ENCODE results near the gene CTTNBP2.

The CTTNBP2 gene

GRCh38 chr7:117873310-117874190 lies at the start of gene CTTNBP2:
Gene CTTNBP2, minus strand, starts transcription at chr7:117873441. Its CDS starts 26 bp downstream, at chr7:117873415.
- no peak for DNase-seq

DNA sequence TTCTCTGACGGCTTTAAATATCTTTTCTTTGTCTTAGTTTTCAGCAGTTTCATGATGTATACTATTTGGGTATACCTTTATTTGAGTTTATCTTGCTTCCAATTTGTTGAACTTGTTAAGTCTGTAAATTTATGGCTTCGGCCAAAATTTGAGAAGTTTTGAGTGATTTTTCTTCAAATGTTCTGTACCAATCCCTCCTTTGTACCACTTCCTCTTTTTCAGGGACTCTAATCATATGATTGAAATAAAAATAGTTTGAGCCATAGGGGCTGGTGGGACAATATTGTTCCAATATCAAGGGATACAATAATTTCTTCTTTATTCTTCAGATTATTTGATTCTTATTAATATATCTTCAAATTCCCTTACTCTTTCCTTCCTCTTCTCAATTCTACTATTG lies 43.1 kb upstream of the CTTNBP2 start:
- no peak for DNase-seq

GRCh38 chr7:117912421-117912820 lies 39.2 kb upstream of the CTTNBP2 start:
- DNase-seq: no peak

DNA sequence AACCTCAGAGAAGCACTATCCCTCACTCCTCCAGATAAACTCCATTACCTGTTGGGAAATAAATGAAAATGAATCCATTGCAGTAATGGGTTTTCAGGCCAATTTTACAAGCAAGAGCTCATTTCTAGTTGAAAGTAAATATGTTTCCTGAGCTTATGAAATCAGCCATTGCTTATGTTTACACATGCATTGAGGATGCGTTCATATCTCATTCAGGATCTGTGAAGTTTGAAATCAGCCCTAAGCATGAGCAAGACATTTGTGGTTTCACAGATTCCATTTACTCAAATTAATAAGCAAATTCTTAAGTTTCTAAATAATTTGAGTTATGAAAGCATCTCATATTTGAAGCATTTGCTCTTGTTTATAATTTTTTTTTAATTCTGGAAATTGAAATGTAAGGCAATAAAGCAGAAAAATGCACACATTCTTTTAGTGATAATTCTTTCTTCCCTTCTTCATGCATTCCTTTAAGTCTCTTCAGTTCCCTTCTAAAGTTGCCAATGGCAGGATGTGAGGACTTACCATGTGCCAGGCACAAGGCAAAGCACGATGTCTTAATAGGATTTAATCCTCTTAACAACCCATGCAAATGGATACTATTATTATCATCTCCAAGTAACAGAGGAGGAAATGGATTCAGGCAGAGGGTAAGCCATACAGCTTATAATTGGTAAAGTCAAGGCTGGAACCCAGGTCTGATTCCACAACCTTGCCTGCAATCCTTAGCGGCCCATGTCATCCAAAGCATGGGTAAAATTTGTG lies 35.0 kb upstream of the CTTNBP2 start:
- DNase-seq: no peak

GRCh38 chr7:117907049-117907640 lies 33.9 kb upstream of the CTTNBP2 start:
- no peak for DNase-seq

DNA sequence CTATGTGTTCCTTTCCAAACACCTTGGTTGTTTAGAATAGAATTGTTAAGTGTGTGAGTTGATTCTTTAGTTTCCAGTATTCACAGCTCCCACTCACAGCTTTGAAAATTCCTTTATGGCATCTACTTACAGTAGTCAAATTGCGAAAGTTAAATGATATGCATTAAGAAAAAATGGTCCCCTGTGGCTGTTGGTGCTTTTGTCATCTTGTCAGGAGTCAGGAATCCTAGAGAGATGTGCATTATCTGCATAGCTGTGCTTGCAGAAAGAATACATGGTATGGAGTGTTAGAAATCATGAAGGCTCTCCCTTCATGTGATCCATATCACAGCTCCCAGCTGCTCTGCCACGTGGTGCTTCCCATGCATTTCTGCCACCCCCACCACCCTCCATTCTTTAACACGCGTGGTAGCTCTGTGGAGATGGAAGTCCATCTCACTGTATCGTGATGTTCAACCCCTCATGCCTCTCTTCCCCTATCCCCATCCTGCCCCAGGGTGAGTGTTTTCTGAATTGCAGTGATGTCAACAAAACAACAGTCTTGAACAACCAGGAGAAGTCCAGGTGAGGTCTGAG lies 29.2 kb upstream of the CTTNBP2 start:
- no peak for DNase-seq

DNA sequence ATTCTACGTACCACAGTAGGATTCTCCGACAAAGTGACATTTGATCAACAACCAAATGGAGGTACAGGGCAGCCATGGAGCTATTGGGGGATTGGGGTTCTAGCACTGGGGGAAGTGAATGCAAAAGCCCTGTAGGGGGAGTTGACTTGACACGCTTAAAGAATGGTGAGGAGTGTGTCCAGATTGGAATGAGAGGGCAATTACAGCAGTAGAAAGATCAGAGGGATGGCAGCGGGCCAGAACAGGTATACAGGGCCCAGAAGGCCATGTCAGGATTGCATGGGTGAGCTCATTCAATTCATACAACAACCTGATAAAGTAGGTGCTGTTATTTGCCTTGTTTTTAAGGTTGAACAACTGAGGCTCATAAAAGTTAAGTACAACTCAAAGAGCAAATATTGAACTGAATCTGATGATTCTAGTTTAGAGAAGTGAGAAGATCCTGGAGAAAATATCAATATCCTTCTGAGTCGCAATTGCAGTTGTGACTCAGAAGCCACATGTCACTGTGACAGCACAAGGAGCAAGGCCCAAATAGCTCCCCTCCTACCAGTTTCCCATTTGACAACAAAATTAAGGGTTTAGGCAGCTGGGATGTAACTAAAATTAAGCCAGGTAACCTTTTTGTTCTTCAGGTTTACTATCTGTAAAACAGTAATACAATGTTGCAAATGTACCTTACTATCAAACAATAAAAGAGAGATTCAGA lies 28.0 kb upstream of the CTTNBP2 start:
- no peak for DNase-seq

- DNase-seq: no peak
Observed at GRCh38 chr7:117896339-117896738, 23.1 kb upstream of the CTTNBP2 start.

GRCh38 chr7:117895276-117895675 lies 22.0 kb upstream of the CTTNBP2 start:
- DNase-seq: no peak

- no peak for DNase-seq
Observed at GRCh38 chr7:117894037-117894436, 20.8 kb upstream of the CTTNBP2 start.

DNA sequence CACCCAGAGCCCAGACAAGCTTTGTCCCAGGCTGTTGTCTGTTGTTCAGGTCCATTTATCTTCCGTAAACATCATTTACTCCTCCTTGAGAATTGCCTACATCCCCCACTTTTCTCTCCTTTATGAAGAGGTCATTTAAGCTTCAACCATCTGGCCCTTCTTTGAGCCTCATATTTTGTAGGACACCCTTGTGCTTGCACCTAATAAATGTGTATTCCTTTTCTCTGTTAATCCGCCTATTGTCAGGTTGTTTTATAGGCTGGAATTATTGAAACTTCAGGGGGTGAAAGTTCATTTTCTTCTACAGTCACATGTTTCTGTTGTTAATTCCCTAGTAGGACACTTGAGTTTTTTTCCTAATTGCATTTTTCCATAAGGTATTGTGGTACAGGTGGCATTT lies 19.6 kb upstream of the CTTNBP2 start:
- no peak for DNase-seq

DNA sequence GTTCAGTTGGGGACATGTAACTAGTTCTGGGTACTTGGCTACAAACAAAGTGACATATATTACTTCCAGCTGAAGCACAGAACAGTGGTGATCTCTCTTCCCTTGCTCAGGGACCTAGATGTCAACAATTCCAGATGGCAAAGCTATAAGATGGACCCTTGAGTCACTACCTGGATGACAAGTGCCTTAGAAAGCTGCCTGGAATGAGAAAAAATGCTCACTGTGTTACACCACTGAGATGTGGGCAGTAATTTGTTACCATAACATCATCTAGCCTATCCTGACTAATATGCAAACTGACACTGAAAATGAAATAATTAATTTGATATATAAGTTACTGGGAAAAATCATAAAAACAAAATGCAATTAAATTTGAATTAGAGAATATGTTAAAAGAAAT lies 16.4 kb upstream of the CTTNBP2 start:
- no peak for DNase-seq

DNA sequence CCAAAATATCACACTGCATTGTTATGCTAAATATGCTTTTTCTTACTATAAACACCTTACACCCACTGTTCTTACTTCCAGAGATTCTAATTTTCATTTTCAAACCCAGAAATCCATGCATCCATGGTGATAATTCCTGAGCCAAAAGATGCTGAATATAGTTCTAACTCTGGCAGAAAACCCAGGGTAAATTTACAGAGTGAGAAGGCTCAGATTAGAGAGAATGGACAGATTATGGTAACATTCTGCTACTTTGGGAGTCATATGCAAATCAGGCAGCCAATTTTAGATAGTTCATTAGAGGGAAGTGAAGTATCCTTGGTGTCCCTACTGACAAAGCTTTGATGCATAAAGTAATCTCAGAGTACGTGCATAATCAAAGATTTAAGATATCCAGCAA lies 15.4 kb upstream of the CTTNBP2 start:
- no peak for DNase-seq

DNA sequence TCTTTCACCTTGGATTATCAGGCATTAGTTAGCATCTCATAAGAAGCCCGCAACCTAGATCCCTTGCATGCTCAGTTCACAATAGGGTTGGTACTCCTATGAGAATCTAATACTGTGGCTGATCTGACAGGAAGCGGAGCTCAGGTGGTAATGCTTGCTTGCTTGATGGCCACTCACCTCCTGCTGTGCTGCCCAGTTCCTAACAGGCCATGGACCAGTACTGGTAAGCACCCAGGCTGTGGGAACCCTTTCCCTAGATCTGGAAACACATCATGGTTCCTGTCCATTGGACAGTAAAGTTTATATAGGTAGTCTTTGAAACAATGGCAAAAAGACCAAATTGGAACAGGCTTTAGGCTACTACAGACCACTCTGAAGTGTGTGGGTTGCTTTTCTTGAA lies 9.4 kb upstream of the CTTNBP2 start:
- no peak for DNase-seq

DNA sequence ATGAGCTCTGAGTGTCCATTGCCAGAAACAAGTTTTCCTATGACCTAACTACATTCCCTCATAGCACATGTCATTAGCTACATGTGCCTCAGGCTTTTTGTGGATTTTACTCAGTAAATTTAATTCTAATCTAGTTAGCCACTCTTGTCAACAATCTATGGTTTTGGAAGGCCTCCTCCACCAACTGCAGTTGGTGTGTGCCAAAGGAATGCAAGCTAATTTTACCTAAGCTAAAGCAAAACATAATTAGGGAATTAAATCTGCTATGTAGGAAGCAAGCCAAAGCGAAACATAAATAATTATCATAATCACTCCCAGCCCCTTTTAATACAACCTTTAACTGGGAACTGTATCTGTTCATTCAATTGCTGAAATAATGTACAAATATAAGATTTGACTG lies 3.5 kb upstream of the CTTNBP2 start:
- DNase-seq: no peak

GRCh38 chr7:117875566-117875965 lies 2.3 kb upstream of the CTTNBP2 start:
- DNase-seq: no peak

DNA sequence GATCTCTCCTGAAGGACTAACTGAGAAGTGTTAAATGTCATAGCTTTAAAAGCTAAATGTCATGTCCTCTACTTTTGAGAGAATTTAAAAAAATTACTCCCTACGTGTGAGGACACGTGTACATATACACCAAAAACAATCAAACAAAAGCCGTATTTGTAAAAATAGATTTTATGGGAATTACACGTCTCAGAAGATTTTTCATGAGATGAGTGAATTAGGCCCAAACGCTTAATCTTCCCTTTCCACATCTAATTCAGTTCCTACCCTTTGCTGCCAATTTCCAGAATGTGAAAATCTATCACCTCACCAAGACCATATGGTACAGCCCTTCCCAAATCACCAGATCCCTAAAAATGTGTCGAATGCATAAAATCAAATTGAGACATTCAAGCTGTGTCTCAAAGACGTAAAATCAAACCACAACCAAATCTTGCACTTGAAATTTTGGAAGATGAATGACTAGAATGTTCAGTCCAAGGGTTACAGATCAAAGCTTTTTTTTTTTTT lies 1.0 kb upstream of the CTTNBP2 start:
- no peak for DNase-seq

GRCh38 chr7:117872561-117873309 lies 506 bp downstream of the CTTNBP2 start:
- no peak for DNase-seq

GRCh38 chr7:117871778-117872538 lies 1.3 kb downstream of the CTTNBP2 start:
- DNase-seq: no peak

DNA sequence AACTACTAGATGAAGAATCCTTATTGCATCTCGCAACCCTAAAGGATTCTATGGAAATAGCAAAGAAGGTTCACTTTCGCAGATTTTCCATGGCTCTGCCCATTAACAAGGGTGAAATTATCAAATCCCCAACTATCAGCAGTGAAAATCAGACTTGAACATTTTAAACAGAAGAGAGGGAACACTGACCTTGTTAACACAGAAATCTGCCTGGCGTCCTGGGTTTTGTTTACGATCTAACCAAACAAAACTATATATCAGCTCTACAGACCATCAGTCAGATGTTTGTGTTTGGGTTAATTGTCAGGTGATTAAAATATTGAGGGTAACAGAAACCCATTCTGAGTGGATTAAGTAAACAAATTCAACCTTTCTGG lies 1.9 kb downstream of the CTTNBP2 start:
- no peak for DNase-seq

Measured in CD4-positive, alpha-beta T cell treated with Interleukin-12 subunit alpha and Interleukin-12 subunit beta, for 1 hour (primary cell).